Tibial nerve (tissue), 3 donors: ENCODE data around the gene CCDC88C.

Source experiments
- CTCF ChIP-seq, 5 experiments: fragments of 200-600 bp in 3 of 5; fragments of 450-650 bp in 2 of 5; sonication (generic) in 3 of 5; IDR thresholded peaks; one replicate each; pipeline ENCODE4 v1.5.1; 2016 to 2019; ENCODE audit warnings: antibody characterized with exemption in 5 of 5, mild to moderate bottlenecking in 3 of 5, moderate library complexity in 2 of 5
- POLR2A ChIP-seq, 2 donors: fragments of 450-650 bp; IDR thresholded peaks; one replicate each; pipeline ENCODE4 v1.6.1; 2017; ENCODE audit warnings: antibody characterized with exemption in 2 of 2, mild to moderate bottlenecking in 2 of 2, moderate library complexity in 2 of 2

DNA sequence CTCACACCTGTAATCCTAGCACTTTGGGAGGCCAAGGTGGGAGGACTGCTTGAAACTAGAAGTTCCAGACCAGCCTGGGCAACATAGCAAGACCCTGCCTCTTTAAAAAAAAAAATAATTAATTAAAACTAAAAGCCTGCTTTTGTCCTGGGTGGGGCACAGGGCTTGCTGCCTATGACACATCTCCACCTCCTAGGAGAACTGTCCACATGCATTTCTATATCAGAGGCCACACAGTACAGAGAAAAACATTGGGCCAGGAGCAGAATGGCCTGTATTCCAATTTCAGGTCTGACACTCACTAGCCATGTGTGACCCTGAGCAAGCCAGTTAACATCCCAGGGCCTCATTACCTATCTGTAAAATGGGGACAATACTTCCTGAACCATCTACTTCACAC, 31.9 kb downstream of the CCDC88C start:
- TF ChIP-seq CTCF (IDR thresholded peaks at IDR 0.05): no peak
- TF ChIP-seq POLR2A (IDR thresholded peaks at IDR 0.05): no peak
